Naive B cell (primary cell): ENCODE measurements around the gene CACNG7. TPM values are rescaled to one million over a fixed set of nuclear protein-coding genes. Genes with fewer than 3 reads are reported as not detected.

Source experiments
- ATAC-seq, 2 donors: fragments of 150-1000 bp; cut with Tn5 transposase; 2 replicates each; pipeline ENCODE4 v1.10.0; 2021; ENCODE audit warnings: low read depth in 2 of 2, mild to moderate bottlenecking in 2 of 2, moderate library complexity in 2 of 2
- DNase-seq: peaks from one replicate; pipeline ENCODE4 v3.0.0; 2022
- H3K27ac Mint-ChIP-seq, 6 donors: one replicate each; pipeline ENCODE4 v1.8.0; 2020 to 2022; ENCODE audit warnings: mild to moderate bottlenecking in 6 of 6, mixed read lengths in 6 of 6, moderate library complexity in 5 of 6, inconsistent platforms in 2 of 6
- H3K27me3 Mint-ChIP-seq, 3 donors: one replicate each; pipeline ENCODE4 v1.8.0; 2021 to 2022; ENCODE audit warnings: mixed read lengths in 3 of 3, mild to moderate bottlenecking in 1 of 3
- H3K36me3 Mint-ChIP-seq, 2 donors: one replicate each; pipeline ENCODE4 v1.8.0; 2020 to 2022; ENCODE audit warnings: mixed read lengths in 2 of 2, inconsistent platforms in 1 of 2, mild to moderate bottlenecking in 1 of 2
- H3K4me1 Mint-ChIP-seq, 3 donors: one replicate each; pipeline ENCODE4 v1.8.0; 2020 to 2022; ENCODE audit warnings: mixed read lengths in 3 of 3, inconsistent platforms in 1 of 3, mild to moderate bottlenecking in 1 of 3, moderate library complexity in 1 of 3
- H3K4me3 Mint-ChIP-seq, 8 donors: one replicate each; pipeline ENCODE4 v1.8.0; 2020 to 2022; ENCODE audit warnings: mild to moderate bottlenecking in 8 of 8, mixed read lengths in 8 of 8, moderate library complexity in 8 of 8, inconsistent platforms in 2 of 8
- H3K9me3 Mint-ChIP-seq, 7 donors: one replicate each; pipeline ENCODE4 v1.8.0; 2020 to 2022; ENCODE audit warnings: mixed read lengths in 7 of 7, mild to moderate bottlenecking in 5 of 7, inconsistent platforms in 2 of 7, moderate library complexity in 1 of 7
- polyA plus RNA-seq, 6 donors: library from polyadenylated mRNA; unstranded; fragments of 300-500 nt; fragmentation: Illumina TruSeq; gene quantifications; one replicate each; pipeline ENCODE4 v1.2.3, GENCODE V29; 2021; ENCODE audit warnings: low read depth in 6 of 6

Gene CACNG7
- polyA plus RNA-seq, 6 donors from 2014 or later: not detected

DNA sequence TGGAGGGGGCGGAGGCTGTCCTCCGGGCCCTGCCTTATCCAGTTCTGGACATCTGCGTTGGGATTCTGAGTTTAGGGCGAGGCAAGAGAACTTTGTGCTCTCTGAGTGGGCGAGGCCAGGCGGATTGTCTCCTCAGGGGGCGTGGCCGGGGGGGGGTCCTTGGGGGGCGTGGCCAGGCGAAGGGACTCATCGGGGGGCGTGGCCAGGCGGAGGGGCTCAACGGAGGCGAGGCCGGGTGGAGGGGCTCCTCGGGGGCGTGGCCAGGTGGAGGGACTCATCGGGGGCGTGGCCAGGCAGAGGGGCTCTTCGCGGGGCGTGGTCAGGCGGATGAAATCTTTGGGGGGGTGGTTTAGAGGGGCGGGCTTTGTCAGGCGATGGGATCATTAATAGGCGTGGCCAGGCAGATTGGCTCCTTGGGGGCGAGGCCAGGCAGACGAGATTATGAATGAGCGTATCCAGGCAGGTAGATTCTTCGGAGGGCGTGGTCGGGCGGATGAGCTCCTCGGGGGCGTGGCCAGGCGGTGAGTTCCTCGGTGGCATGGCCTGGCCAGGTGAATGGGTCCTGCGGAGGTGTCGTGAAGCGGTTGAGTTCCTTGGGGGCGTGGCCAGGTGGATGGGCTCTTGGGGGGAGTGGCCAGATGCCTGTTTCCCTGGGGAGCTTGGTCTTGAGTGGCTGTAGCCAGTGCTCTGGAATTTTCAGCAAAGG is 10.3 kb upstream of the CACNG7 start:
- no peak for ATAC-seq
- DNase-seq: no peak
- H3K36me3 Mint-ChIP-seq: peaks cover 4 to 9% of the 10 kb centered on the region in 2 donors
- H3K4me1 Mint-ChIP-seq: peaks cover 6 to 11% (median 7%) of the 10 kb centered on the region in 3 donors
- peak overlapping the region in 2 of 6 donors; percentile 24 to 76 for H3K27ac Mint-ChIP-seq
- H3K4me3 Mint-ChIP-seq: peak overlapping the region in 3 of 8 donors; percentile 12 to 42 (median 30)
- peaks cover 46 to 66% (median 60%) of the 10 kb centered on the region in 3 donors for H3K27me3 Mint-ChIP-seq
- peaks cover 0 to 6% (median 2%) of the 10 kb centered on the region in 7 donors for H3K9me3 Mint-ChIP-seq

DNA sequence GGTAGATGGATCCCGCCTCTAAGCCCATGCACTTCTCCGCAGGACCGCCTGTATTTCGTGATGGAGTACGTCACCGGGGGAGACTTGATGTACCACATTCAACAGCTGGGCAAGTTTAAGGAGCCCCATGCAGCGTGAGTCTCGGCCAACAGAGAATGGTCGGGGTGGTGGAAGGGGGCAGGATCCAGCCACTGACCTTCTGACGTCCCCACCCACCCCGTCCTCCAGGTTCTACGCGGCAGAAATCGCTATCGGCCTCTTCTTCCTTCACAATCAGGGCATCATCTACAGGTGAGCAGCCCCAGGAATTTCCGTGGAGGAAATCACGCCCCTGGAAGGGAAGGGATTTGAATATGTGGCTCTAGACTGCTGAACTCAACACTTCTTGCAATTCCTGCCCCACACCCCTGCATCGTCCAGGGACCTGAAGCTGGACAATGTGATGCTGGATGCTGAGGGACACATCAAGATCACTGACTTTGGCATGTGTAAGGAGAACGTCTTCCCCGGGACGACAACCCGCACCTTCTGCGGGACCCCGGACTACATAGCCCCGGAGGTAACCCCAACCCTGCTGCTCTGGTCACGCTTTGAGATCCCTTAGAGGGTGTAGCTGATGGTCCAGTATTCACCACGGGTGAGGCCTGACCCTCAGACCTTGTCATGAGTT is 8.8 kb upstream of the CACNG7 start:
- DNase-seq: no peak
- H3K27ac Mint-ChIP-seq: no peak overlapping the region
- no peak overlapping the region for H3K4me3 Mint-ChIP-seq
- peaks cover 6 to 11% (median 7%) of the 10 kb centered on the region in 3 donors for H3K4me1 Mint-ChIP-seq
- peaks cover 4 to 9% of the 10 kb centered on the region in 2 donors for H3K36me3 Mint-ChIP-seq
- H3K27me3 Mint-ChIP-seq: peaks cover 51 to 69% (median 63%) of the 10 kb centered on the region in 3 donors
- ATAC-seq: no peak
- peaks cover 0 to 6% (median 4%) of the 10 kb centered on the region in 7 donors for H3K9me3 Mint-ChIP-seq

DNA sequence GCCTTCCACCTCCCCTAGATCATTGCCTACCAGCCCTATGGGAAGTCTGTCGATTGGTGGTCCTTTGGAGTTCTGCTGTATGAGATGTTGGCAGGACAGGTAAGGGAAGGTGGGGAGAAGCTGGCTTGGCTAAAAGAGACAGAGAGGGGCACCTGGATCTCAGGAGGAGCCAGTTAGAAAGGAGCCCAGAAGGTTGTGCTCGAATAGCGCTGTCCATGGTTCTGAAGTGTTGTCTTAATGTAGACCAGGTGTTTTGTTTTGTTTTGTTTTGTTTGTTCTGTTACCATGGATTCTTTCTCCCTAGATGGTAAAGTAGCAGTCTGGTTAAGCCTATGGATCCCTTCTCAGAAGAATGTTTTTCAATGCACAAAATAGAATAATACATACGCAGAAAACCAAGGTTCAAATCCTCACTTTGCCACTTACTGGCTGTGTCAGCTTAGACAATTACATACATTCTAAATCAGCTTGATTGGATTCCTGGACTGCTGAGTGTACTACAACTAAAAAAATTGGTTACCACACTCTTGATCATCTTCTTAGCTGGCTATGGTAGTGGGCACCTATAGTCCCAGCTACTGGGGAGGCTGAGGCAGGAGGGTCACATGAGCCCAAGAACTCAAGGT is 5.9 kb upstream of the CACNG7 start:
- peak overlapping the region in 1 of 6 donors; percentile 62 for H3K27ac Mint-ChIP-seq
- DNase-seq (no peak), ATAC-seq (peak in 1 of 2 donors; percentile 22)
- peaks cover 0 to 10% (median 3%) of the 10 kb centered on the region in 7 donors for H3K9me3 Mint-ChIP-seq
- peaks cover 24 to 28% (median 25%) of the 10 kb centered on the region in 3 donors for H3K4me1 Mint-ChIP-seq
- H3K4me3 Mint-ChIP-seq: no peak overlapping the region
- H3K36me3 Mint-ChIP-seq: peaks cover 4 to 28% of the 10 kb centered on the region in 2 donors
- H3K27me3 Mint-ChIP-seq: peaks cover 62 to 75% (median 72%) of the 10 kb centered on the region in 3 donors

DNA sequence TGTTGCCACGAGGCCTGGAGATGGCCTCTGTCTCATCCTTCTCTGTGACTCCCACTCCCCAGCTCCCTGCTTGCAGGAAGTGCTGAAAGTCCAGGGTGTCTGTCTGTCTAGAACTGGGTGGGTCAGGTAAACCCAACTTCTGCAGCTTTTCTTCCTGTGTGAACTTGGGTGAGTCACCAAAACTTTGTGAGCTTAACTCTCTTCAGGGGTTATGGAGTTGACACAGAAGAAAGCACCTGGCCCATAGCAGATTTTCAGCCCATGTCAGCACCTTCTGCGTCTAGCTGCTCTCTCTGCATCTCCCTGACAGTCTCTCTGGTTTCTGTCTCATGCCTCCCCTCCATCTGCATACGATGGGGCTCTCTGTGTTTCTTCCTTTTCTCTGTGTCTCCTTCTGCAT is 4.2 kb upstream of the CACNG7 start:
- no peak for ATAC-seq
- H3K27ac Mint-ChIP-seq: no peak overlapping the region
- no peak for DNase-seq

DNA sequence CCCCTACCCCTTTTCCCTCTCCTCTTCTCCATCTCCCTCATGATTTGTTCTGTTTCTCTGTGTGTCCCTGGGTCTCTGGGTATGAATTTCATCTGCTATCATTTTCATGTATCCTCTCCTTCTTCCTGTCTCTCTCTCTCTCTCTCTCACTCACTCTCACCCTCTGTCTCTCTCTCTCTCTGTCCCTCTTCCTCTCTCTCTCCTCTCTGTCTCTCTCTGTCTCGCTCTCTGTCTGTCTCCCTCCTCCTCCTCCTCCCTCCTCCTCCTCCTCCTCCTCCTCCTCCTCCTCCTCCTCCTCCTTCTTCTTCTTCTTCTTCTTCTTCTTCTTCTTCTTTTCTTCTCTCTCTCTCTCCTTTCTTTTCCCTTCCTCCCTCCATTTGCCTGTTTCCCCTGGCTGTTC is 3.3 kb upstream of the CACNG7 start:
- H3K9me3 Mint-ChIP-seq: peaks cover 2 to 10% (median 5%) of the 10 kb centered on the region in 7 donors
- H3K4me3 Mint-ChIP-seq: no peak overlapping the region
- H3K36me3 Mint-ChIP-seq: peaks cover 0 to 49% of the 10 kb centered on the region in 2 donors
- peaks cover 35 to 45% (median 36%) of the 10 kb centered on the region in 3 donors for H3K4me1 Mint-ChIP-seq
- no peak overlapping the region for H3K27ac Mint-ChIP-seq
- DNase-seq: no peak
- H3K27me3 Mint-ChIP-seq: peaks cover 62 to 80% (median 73%) of the 10 kb centered on the region in 3 donors
- no peak for ATAC-seq

More for the DNA sequence above, 4.2 kb upstream of the CACNG7 start:
- peaks cover 62 to 73% (median 72%) of the 10 kb centered on the region in 3 donors for H3K27me3 Mint-ChIP-seq
- H3K9me3 Mint-ChIP-seq: peaks cover 0 to 10% (median 5%) of the 10 kb centered on the region in 7 donors
- H3K36me3 Mint-ChIP-seq: peaks cover 0 to 40% of the 10 kb centered on the region in 2 donors
- H3K4me3 Mint-ChIP-seq: no peak overlapping the region
- peaks cover 32 to 37% (median 32%) of the 10 kb centered on the region in 3 donors for H3K4me1 Mint-ChIP-seq

DNA sequence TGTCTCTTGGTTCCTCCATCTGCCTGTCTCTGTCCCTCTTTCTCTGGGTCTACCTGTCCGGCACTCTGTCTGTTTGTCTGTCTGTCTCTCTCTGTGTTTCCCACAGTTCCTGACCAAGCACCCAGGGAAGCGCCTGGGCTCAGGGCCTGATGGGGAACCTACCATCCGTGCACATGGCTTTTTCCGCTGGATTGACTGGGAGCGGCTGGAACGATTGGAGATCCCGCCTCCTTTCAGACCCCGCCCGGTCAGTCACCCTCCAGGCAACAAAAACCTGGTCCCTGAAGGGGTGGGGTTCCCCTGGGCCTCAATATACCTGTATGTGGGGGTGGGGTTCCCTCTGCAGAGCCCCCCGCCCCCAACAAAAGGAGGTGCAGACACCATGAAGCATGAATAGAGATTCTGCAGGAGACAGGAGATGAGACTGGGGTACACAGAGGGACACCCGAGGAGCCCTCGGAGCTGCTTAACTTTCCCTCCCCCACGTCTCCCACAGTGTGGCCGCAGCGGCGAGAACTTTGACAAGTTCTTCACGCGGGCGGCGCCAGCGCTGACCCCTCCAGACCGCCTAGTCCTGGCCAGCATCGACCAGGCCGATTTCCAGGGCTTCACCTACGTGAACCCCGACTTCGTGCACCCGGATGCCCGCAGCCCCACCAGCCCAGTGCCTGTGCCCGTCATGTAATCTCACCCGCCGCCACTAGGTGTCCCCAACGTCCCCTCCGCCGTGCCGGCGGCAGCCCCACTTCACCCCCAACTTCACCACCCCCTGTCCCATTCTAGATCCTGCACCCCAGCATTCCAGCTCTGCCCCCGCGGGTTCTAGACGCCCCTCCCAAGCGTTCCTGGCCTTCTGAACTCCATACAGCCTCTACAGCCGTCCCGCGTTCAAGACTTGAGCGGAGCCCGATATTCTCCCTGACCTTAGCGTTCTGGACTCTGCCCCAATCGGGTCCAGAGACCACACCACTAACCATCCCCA is 2.6 kb upstream of the CACNG7 start:
- peaks cover 35 to 45% (median 37%) of the 10 kb centered on the region in 3 donors for H3K4me1 Mint-ChIP-seq
- DNase-seq (peak; percentile 58), ATAC-seq (peak; percentile 66 to 73)
- H3K27me3 Mint-ChIP-seq: peaks cover 63 to 87% (median 74%) of the 10 kb centered on the region in 3 donors
- peaks cover 0 to 54% of the 10 kb centered on the region in 2 donors for H3K36me3 Mint-ChIP-seq
- H3K4me3 Mint-ChIP-seq: peak overlapping the region in 2 of 8 donors; percentile 6 to 74
- H3K9me3 Mint-ChIP-seq: peaks cover 4 to 10% (median 5%) of the 10 kb centered on the region in 7 donors
- no peak overlapping the region for H3K27ac Mint-ChIP-seq

DNA sequence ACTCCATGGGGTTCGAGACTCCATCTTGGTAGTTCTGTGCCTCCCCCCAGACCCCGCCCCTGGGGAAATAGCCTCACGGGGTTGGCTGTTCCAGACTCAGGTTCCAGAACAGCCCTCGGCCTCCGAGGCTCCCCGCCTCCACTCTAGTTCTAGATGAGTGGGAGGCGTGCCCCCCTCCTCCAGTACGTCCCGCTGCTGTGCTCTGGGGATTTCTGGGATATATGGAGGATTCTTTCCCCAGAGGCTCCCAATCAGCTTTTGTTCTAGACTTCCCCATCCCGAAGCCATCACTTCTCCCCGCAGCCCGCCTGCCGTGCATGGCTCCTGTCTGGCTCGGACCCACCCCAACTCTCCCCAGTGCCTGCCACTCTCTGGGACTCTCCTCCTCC is 1.9 kb upstream of the CACNG7 start:
- peaks cover 0 to 56% of the 10 kb centered on the region in 2 donors for H3K36me3 Mint-ChIP-seq
- DNase-seq: no peak
- no peak overlapping the region for H3K27ac Mint-ChIP-seq
- H3K9me3 Mint-ChIP-seq: peaks cover 3 to 10% (median 5%) of the 10 kb centered on the region in 7 donors
- peak overlapping the region in 6 of 8 donors; percentile 32 to 85 (median 68) for H3K4me3 Mint-ChIP-seq
- no peak for ATAC-seq
- peaks cover 35 to 45% (median 37%) of the 10 kb centered on the region in 3 donors for H3K4me1 Mint-ChIP-seq
- peaks cover 66 to 90% (median 81%) of the 10 kb centered on the region in 3 donors for H3K27me3 Mint-ChIP-seq

DNA sequence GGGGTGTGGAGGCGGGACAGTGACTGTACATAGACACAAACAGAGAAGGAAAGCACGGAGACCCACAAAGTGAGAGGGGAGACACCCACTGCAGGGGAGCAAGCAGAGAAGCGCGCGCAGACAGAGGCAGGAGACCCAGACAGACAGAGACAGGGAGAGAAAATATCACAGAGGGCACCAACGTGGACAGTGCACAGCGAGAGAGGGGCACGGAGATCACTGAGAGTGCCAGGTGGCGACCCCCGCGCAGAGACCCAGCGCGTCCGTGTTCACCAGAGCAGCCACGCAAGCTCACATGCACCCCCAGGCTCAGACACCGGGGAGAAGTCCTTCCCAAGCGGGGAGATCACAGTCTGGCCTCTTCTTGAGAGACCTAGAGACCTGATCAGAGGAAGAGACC is 1.4 kb upstream of the CACNG7 start:
- Mint-ChIP-seq H3K36me3 (peaks cover 0 to 56% of the 10 kb centered on the region in 2 donors), H3K4me3 (peak overlapping the region in 7 of 8 donors; percentile 32 to 83 (median 70)), H3K4me1 (peaks cover 35 to 45% (median 37%) of the 10 kb centered on the region in 3 donors), H3K9me3 (peaks cover 3 to 8% (median 5%) of the 10 kb centered on the region in 7 donors), H3K27me3 (peaks cover 69 to 89% (median 86%) of the 10 kb centered on the region in 3 donors), H3K27ac (no peak overlapping the region)
- ATAC-seq: no peak
- no peak for DNase-seq

DNA sequence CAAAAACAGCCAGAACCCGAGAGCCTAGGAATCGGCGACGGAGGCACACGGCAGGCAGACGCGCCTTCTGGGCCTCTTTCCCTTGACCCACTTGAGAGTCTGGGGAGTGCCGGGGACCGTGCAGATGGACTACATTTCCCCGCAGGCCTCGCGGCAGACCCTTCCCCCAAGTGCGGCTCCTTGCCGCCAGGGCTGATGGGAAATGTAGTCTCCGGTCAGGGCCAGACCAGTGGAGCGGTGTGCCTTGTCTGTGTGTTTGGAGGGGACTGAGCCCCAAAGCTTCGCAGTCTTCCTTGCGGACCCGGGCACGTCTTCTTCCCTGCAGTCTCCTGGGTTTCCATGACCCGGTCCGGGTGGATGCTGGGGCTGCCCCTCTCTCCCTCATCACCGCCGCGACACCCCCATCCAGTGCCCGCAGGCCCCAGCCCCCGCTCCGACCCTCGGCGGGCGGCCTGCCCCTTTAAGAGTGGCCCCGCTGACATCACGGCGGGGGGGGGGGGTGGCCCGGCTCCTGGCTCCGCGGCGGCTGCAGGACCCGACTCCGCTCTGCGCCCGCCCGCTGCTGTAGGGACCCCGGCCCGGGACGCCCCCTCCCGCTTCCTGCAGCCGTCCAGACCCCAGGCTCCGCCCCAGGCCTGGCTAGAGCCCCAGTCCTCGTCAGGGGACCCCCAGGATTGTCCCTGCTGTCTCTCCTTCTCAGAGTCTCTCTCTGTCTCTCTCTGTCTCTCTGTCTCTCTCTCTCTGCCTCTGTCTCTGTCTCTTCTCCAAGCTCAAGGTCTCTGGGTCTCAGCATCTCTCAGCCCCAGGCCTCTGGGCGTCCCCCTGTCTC is 758 bp upstream of the CACNG7 start:
- Mint-ChIP-seq H3K4me1 (peaks cover 35 to 45% (median 37%) of the 10 kb centered on the region in 3 donors), H3K27ac (peak overlapping the region in 1 of 6 donors; percentile 93), H3K27me3 (peaks cover 72 to 92% (median 88%) of the 10 kb centered on the region in 3 donors), H3K36me3 (peaks cover 0 to 56% of the 10 kb centered on the region in 2 donors), H3K9me3 (peaks cover 3 to 8% (median 5%) of the 10 kb centered on the region in 7 donors), H3K4me3 (peak overlapping the region; percentile 49 to 83 (median 73))
- DNase-seq (peak; percentile 24), ATAC-seq (peak; percentile 66 to 69)

DNA sequence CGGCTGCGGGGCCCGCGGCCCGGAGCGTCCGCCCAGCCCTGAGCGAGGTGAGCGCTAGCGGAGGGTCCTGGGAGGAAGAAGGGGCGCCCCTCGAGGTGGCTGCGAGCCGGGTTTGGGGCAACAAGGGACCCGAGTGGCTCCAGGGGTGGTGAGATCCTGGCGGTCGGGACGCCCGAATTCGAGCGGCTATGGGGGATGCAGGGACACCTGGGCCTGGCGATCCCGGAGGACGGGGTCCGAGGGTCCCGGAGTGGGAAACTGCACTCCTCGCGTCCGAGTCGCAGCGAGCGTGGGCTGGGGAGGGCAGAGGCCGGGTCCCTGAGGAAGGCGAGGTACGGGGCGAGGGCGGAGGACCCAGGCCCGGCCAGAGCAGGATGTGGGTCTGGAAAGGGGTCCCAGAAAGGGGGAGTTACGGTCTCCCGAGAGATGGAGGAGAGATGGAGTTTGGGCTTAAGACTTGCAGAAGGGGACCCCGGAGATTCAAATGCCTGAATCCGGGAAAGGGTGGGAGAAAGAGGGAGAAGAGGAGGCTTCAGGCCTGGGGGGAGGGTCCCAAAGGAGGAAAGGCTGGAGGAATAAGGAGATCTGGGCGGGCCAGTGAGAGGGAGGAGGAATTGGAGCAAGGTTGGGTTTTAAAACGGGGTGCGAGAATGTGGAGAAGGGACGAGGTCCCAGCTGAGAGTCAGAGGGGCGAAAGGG is 542 bp downstream of the CACNG7 start:
- peaks cover 35 to 45% (median 37%) of the 10 kb centered on the region in 3 donors for H3K4me1 Mint-ChIP-seq
- H3K27me3 Mint-ChIP-seq: peaks cover 70 to 97% (median 82%) of the 10 kb centered on the region in 3 donors
- H3K4me3 Mint-ChIP-seq: peak overlapping the region in 2 of 8 donors; percentile 55 to 65

DNA sequence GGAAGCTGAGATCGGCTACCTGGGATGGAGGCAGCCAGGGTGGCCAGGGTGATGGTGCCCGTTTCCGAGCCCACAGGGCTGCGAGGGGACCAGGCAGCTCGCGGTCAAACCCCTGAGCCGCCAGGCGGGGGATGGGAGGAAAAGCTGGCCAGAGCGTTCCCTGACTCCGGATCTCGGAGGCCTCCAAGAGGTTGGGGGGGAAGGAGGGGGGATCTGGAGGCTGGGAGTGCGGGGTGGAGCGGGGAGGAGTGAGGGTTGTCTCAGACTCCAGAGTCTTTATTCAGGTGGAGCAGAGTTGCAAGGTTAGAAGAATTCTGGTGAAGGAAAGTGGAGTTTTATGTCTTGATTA is 1.1 kb downstream of the CACNG7 start:
- H3K36me3 Mint-ChIP-seq: peaks cover 0 to 64% of the 10 kb centered on the region in 2 donors
- DNase-seq (no peak), ATAC-seq (no peak)
- peaks cover 0 to 12% (median 9%) of the 10 kb centered on the region in 7 donors for H3K9me3 Mint-ChIP-seq
- peaks cover 35 to 45% (median 37%) of the 10 kb centered on the region in 3 donors for H3K4me1 Mint-ChIP-seq
- peak overlapping the region in 1 of 6 donors; percentile 68 for H3K27ac Mint-ChIP-seq
- peak overlapping the region in 3 of 8 donors; percentile 35 to 65 (median 55) for H3K4me3 Mint-ChIP-seq
- peaks cover 70 to 97% (median 82%) of the 10 kb centered on the region in 3 donors for H3K27me3 Mint-ChIP-seq

More for the DNA sequence above, 542 bp downstream of the CACNG7 start:
- H3K9me3 Mint-ChIP-seq: peaks cover 0 to 8% (median 5%) of the 10 kb centered on the region in 7 donors
- no peak for DNase-seq
- H3K36me3 Mint-ChIP-seq: peaks cover 0 to 58% of the 10 kb centered on the region in 2 donors
- H3K27ac Mint-ChIP-seq: peak overlapping the region in 1 of 6 donors; percentile 68
- no peak for ATAC-seq
